HG02884 (cell line): Measurements from ENCODE around the gene XIST.
"Not testable (repeated sequence)": the region's sequence is repeated elsewhere in the genome, so short reads cannot be mapped to it uniquely, and the experiment has no call there.

ENCODE experiments used
- ATAC-seq: cut with Tn5 transposase; IDR thresholded peaks from one replicate; pipeline ENCODE4 v1.9.1; 2021; ENCODE audit warnings: mild to moderate bottlenecking, moderate library complexity; ENCODE audit not compliant: unreplicated experiment

Gene XIST

DNA sequence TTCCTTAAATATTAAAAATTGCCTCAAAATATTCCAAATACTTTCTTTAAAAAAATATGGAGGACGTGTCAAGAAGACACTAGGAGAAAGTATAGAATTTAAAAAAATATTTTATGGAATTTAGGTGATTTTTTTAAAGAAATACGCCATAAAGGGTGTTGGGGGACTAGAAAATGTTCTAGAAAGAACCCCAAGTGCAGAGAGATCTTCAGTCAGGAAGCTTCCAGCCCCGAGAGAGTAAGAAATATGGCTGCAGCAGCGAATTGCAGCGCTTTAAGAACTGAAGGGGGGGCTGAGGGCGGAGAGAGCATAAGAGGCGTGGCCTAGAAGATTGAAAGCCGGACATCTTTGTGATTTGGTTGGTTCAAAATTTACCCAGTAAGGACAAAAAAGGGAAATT lies at the start of gene XIST:
Gene XIST, minus strand, starts transcription at position 248 of the 400 bp plus-strand sequence.
- ATAC-seq, result no peak

GRCh38 chrX:73898315-73898714 lies 45.8 kb upstream of the XIST start:
- ATAC-seq, result not testable (repeated sequence)

DNA sequence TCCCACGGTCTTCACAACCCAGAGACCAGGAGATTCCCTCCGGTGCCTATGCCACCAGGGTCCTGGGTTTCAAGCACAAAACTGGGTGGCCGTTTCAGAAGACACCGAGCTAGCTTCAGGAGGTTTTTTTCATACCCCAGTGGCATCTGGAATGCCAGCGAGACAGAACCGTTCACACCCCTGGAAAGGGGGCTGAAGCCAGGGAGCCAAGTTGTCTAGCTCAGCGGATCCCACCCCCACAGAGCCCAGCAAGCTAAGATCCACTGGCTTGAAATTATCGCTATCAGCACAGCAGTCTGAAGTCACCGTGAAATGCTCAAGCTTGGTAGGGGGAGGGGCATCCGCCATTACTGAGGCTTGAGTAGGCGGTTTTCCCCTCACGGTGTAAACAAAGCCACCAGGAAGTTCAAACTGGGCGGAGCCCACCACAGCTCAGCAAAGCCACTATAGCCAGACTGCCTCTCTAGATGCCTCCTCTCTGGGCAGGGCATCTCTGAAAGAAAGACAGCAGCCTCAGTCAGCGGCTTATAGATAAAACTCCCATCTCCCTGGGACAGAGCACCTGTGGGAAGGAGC lies 40.1 kb upstream of the XIST start:
- ATAC-seq, result not testable (repeated sequence)

GRCh38 chrX:73882260-73882659 lies 29.7 kb upstream of the XIST start:
- not testable (repeated sequence) for ATAC-seq

DNA sequence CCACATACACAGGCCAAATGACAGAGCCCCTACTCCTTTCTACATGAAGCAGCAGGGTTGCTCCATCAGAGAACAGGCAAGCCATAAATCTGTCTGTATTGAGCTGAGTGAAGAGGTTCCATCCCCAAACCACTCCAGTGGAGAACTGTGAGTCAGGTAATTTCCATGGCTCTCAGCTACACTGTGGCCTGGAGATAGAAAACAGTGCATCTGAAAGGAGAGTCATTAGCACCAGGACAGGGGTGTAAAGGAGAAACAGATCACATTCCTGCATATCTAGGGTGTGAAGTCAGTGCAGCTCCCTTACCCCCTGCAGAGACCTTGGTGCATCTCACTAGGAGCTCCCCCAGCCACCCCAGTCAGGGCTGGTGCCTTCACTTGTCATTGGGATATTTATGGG lies 25.2 kb upstream of the XIST start:
- ATAC-seq, result no peak

DNA sequence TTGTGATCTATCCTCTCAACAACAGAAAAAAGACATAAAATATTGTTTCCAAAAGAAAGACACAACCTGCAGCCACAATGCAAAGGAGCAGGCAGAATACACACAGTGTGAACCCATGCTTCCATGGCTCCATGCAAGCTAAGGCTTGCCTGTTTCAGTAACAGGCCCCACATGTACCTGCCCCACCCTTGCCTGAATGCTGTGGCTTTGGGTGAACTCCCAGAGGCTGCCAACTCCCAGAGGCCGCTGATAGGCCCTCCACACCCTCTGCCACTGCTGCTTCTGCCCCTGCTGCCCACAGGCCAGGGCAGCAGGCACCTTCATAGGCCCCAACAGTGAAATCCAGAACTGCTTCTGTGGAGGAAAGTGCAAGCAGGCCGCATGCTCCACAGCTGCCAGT lies 24.4 kb upstream of the XIST start:
- no peak for ATAC-seq

DNA sequence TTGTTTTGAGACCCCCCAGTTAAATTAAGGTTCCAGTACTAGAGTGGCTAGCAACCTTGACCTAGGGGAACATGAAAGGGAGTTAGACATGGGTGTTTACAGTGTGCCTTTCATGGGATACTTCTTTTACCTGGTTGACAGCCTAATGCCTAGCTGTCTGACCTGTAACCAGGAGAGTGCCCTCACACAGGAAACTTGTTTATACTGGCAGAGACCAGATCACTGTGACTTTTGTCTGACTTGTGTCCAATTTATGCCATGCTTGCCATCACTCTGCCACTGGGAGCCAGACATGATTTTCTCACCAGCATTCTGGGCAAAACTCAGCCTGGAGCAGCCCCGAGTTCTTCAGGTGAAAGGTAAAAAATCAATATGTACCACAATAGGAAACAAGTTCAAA lies 16.4 kb upstream of the XIST start:
- ATAC-seq, result no peak

GRCh38 chrX:73867144-73867543 lies 14.6 kb upstream of the XIST start:
- ATAC-seq, result no peak

GRCh38 chrX:73863852-73864251 lies 11.3 kb upstream of the XIST start:
- no peak for ATAC-seq

DNA sequence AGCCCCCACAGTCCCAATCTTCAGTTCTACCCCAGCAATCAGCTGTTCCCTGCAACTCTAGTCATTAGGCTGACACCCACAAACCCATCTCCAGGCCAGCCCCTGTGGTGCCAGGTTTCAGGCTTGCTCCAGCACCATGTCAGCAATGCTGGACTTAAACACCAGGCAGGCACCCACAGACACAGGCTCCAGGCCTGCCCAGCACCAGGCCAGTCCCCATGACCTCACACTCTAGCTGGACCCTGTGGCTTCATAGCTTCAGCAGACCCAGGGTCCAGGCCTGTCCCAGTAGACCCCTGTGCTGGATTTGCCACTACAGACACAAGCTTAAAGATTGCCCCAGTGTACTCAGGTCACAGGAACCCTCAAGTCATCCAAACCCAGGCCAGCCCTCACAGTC lies 10.8 kb upstream of the XIST start:
- ATAC-seq, result no peak

DNA sequence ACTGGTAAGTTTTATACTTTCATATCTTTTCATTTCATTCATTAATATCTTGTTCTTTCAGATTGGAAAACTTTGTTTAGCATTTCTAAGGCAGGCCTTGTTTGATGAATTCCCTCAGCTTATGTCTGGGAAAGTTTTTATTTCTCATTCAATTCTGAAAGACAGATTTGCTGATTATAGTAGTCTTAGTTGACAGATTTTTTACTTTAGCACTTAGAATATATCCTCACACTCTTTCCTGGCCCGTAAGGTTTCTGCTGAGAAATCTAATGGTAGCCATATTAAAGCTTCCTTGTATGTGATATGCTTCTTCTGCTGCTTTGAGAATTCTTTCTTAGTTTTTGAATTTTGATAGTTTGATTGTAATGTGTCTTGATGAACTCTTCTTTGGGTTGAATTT lies 7.1 kb upstream of the XIST start:
- ATAC-seq, result no peak

DNA sequence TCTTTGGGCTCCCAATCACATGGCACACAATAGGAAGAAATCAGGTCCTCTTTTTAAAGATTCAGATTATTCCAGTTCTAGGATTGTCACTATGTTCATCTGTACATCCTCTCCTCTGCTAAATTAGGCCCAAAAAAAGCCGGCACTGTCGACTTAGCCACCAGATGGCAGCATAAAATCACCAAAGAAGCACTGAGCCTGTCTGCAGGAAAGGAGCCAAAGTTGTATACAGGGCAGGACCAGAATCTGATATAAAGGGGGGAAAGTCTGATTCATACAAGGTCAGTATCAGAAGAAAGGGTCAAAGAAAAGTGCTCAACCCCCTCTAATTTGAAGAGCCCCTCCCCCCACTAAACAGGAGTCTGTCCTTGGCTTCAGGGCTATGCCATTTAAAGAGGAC lies 3.0 kb upstream of the XIST start:
- ATAC-seq, result peak; percentile 54

DNA sequence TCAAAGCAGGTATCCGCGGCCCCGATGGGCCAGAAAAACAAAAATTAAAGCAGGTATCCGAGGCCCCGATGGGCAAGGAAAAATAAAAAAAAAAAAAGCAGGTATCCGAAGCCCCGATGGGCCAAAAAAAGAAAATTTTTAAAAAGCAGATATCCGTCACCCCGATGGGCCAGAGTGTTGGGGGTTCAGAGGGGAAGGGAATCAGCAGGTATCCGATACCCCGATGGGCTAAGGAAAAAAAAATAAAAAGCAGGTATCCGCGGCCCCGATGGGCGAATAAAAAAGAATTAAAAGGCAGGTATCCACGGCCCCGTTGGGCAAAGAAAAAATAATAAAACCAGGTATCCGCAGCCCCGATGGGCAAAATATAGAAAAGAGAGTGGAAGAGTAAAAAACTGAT lies 492 bp downstream of the XIST start:
- no peak for ATAC-seq

DNA sequence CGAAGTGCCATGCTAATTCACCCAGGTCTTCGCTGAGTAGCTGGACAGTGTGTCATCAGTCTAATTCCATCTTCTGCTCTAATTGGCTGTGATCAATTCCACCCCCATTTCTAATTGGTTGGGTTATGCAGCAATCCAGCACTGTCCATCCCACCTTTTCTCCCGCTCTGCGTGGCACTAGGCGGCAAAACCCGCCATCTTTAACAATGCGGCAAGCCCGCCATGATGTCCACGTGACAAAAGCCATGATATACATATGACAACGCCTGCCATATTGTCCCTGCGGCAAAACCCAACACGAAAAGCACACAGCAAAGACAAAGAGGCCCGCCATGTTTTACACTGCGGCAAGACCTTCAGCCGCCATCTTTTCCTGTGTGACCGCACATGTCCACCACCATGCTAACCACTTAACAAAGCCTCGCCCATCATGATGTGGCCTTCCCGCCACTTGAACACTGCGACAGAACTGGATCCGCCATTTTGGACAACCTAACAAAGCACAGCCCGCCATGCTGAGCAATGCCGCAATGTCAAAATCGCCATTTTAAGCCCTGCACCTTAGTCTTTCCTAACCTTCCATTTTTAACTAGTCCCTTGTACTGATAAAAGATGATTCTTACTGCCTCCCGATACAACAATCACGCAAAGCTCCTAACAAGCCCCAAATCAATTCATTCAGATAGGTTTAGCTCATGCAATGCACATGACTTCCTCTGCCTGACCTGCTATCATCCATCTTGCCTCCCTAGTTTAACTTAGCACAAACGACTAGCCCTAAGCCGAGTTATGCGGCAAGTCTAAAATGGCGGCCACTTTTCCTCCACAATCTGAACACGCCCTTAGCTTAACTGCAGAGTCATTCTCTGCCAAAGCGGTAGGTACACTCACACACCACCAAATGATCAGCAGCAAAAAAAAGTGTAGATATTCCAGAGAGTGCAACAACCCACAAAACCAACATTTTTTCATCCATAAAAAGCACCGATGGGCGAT lies 1.2 kb downstream of the XIST start:
- no peak for ATAC-seq

GRCh38 chrX:73850124-73851013 lies 2.1 kb downstream of the XIST start:
- ATAC-seq, result no peak

- ATAC-seq, result no peak
Observed at GRCh38 chrX:73849073-73849472, 3.4 kb downstream of the XIST start.

GRCh38 chrX:73847991-73848390 lies 4.5 kb downstream of the XIST start:
- no peak for ATAC-seq

DNA sequence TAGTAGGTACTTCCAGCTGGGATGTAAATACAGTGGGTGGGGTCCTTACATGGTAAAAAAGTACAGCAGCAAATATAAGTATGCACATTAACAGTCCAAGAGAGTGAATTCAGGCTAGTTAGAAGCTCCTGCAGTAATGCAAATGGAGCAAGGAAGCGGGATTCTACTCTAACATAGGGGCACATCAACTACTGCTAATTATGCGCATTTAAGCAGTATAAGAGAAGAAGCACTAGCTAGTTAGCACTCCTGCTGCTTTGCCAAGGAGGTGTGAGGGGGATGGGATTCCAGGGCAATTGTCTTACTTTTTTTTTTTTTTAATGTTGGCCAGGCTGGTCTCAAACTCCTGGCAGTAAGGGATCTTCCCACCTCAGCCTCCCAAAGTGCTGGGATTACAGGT lies 5.4 kb downstream of the XIST start:
- ATAC-seq, result no peak

DNA sequence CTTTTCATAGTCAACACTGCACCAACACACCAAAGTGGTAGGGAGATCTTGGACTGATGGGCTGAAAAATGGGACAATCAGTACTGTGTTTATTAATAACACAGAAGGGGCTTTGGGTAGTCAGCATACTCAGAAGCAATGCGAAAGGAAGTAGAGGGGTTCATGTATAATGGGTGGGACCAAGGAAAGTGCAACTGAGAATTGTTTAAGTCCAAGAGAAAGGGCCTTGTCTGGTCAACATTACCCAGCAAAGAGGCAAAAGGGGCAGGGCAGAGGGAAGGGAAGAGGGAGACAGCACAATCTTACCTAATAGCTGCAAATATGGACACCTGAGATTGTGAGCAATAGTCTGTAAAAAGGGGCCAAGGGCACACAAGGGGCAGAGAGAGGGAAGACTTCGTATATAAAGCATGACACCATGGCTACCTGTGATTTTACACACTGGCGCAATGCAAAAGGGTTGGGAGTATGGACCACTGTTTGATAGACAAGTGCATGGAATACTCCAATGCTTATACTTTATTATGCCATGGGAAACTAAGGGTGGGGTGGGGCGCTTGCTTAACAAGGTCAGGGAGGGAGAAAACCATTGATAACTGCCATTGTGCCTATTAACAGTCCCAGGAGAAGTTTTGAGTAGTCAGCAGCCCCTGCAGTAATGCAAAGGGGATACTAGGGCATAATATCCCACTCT lies 9.8 kb downstream of the XIST start:
- no peak for ATAC-seq

DNA sequence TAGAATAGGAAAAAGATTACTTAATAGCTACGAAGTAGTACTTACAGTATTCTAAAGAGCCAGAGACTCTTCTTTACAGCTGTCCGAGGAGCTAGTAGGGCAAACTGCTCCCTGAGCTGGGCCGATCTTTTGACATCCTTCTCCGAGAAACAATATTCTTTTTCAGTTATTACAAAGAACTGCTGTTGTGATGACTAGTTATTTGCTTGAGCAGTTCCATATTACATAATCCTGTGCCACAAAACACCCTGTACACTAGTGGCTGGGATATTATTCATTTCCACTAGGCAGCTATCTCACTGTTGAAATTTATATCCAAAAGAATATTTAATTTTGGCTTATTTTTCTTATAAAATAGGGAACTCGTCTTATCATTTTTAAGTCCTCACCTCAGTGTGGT lies 11.2 kb downstream of the XIST start:
- no peak for ATAC-seq
